Prostate gland (tissue), 2 donors: Measurements from ENCODE around the gene ATXN2.
"Not testable (repeated sequence)": the region's sequence is repeated elsewhere in the genome, so short reads cannot be mapped to it uniquely, and the experiment has no call there.

ENCODE experiments used
- POLR2A ChIP-seq: fragments of 450-650 bp; IDR thresholded peaks from one replicate; pipeline ENCODE4 v1.6.1; 2016; ENCODE audit warnings: antibody characterized with exemption, mild to moderate bottlenecking
- POLR2AphosphoS5 ChIP-seq: sonication (generic); formaldehyde crosslinking; IDR thresholded peaks from one replicate; pipeline ENCODE4 v1.6.1; 2017; ENCODE audit warnings: antibody characterized with exemption
- TF ChIP-seq, protein P1 (sequence below), 4 experiments: fragments of 200-600 bp in 2 of 4; fragments of 450-650 bp in 2 of 4; sonication (generic) in 2 of 4; IDR thresholded peaks; 1 replicate in 3 of 4; 2 replicates in 1 of 4; pipeline ENCODE4 v1.5.1; 2016 to 2019; ENCODE audit warnings: antibody characterized with exemption in 4 of 4, mild to moderate bottlenecking in 2 of 4, moderate library complexity in 2 of 4

DNA sequence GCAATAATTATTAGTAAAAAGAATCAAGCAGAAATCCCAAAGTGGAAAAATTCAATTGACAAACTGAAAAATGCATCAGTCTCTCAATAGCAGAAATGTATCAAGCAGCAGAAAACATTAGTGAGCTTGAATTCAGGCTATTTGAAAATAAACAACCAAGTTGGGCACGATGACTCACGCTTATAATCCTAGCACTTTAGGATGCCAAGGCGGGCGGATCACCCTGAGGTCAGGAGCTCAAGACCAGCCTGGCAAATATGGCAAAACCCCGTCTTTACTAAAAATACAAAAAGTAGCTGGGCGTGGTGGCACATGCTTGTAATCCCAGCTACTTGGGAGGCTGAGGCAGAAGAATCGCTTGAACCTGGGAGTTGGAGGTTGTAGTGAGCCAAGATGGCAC lies 106.1 kb downstream of the ATXN2 start:
- TF ChIP-seq, protein P1, sequence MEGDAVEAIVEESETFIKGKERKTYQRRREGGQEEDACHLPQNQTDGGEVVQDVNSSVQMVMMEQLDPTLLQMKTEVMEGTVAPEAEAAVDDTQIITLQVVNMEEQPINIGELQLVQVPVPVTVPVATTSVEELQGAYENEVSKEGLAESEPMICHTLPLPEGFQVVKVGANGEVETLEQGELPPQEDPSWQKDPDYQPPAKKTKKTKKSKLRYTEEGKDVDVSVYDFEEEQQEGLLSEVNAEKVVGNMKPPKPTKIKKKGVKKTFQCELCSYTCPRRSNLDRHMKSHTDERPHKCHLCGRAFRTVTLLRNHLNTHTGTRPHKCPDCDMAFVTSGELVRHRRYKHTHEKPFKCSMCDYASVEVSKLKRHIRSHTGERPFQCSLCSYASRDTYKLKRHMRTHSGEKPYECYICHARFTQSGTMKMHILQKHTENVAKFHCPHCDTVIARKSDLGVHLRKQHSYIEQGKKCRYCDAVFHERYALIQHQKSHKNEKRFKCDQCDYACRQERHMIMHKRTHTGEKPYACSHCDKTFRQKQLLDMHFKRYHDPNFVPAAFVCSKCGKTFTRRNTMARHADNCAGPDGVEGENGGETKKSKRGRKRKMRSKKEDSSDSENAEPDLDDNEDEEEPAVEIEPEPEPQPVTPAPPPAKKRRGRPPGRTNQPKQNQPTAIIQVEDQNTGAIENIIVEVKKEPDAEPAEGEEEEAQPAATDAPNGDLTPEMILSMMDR (IDR thresholded peaks at IDR 0.05): not testable (repeated sequence)
- not testable (repeated sequence) for TF ChIP-seq POLR2AphosphoS5, POLR2A
